HFF-Myc (cell line): ENCODE measurements around the gene MSL1.
A peak's percentile ranks its signal among the peaks of the same experiment; 100 is the strongest.

Experiments used
- DNase-seq: peaks from one replicate; pipeline ENCODE4 v3.0.0-alpha.2; 2011; ENCODE audit warnings: low read depth; ENCODE audit errors: extremely low read depth
- H3K4me3 ChIP-seq: replicated peaks from 2 replicates; pipeline ENCODE4 v1.5.1; 2011; ENCODE audit warnings: low read depth, mild to moderate bottlenecking, control low read depth, low read length
- TF ChIP-seq, protein P1 (sequence below): IDR thresholded peaks from 2 replicates; pipeline ENCODE4 v1.5.1; 2012; ENCODE audit warnings: mild to moderate bottlenecking, low read depth, low read length, control low read depth; ENCODE audit errors: missing control alignments

Gene MSL1

DNA sequence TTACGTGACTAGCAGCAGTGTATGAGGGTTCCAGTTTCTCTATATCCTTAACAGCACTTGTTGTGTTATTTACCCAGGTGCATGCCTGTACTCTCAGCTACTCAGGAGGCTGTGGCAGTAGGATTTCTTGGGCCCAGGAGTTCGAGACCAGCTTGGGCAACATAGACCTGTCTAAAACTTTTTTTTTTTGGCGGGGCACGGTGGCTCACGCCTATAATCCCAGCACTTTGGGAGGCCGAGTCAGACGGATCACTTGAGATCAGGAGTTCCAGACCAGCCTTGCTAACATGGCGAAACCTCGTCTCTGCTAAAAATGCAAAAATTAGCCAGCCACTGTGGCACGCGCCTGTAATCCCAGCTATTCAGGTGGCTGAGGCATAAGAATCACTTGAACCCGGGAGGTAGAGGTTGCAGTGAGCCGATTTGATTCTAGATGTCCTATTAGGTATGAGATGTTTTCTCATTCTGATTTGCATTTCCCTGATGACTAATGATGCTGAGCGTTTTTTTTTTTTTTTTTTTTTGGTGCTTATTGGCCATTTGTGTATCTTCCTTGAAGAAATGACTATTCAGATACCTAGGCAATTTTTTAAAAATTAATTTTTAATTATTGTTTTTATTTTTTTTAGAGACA lies 31.9 kb downstream of the MSL1 start:
- TF ChIP-seq, protein P1, sequence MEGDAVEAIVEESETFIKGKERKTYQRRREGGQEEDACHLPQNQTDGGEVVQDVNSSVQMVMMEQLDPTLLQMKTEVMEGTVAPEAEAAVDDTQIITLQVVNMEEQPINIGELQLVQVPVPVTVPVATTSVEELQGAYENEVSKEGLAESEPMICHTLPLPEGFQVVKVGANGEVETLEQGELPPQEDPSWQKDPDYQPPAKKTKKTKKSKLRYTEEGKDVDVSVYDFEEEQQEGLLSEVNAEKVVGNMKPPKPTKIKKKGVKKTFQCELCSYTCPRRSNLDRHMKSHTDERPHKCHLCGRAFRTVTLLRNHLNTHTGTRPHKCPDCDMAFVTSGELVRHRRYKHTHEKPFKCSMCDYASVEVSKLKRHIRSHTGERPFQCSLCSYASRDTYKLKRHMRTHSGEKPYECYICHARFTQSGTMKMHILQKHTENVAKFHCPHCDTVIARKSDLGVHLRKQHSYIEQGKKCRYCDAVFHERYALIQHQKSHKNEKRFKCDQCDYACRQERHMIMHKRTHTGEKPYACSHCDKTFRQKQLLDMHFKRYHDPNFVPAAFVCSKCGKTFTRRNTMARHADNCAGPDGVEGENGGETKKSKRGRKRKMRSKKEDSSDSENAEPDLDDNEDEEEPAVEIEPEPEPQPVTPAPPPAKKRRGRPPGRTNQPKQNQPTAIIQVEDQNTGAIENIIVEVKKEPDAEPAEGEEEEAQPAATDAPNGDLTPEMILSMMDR: no peak
- H3K4me3 ChIP-seq: no peak overlapping the region
- DNase-seq: no peak

DNA sequence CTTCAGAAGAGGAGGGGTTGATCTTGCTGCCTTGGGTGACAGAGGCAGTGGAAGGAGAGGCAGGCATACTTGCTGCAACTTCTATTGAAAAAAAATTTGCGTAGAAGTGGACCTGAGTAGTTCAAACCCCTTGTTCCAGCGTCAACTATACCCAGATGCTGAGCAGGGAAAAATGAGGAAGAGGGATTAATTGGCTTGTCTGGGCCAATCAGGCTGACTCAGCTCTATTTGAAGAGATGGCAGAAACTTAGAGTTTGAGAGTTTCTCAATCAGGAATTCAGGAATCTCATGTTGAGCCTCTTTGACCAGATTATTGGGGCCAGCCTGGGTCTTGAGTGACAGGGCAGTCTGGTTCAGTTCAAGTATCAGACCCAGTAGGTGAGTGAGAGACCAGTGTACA lies 36.2 kb downstream of the MSL1 start:
- DNase-seq: no peak
- no peak overlapping the region for H3K4me3 ChIP-seq
- TF ChIP-seq, protein P1: no peak

DNA sequence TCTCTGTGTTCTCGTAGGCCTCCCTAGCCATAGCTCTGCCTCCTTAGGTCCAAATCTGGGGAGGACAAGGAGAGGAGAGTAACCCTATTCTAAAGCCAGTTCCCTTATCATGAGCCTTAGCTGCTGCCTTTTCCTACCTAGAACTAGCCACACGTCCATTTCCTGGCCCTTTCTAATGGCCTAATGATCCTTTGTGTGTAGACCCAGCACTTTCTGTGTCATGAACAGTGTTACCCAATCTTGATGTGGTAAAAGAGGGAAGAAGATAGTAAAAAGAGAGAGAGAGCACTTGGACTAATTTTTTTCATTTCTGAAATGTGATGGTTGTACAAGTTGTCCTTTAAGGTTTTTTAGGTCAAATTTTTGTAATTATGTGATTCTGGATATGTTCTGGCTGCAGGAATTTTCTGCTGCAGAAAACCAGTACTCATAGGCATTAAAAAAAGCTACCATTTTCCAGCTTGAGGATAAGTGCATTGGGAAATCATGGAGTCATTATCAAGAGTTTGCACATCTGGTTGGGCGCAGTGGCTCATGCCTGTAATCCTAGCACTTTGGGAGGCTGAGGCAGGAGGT lies 36.8 kb downstream of the MSL1 start:
- no peak for DNase-seq
- TF ChIP-seq, protein P1: no peak
- no peak overlapping the region for H3K4me3 ChIP-seq

DNA sequence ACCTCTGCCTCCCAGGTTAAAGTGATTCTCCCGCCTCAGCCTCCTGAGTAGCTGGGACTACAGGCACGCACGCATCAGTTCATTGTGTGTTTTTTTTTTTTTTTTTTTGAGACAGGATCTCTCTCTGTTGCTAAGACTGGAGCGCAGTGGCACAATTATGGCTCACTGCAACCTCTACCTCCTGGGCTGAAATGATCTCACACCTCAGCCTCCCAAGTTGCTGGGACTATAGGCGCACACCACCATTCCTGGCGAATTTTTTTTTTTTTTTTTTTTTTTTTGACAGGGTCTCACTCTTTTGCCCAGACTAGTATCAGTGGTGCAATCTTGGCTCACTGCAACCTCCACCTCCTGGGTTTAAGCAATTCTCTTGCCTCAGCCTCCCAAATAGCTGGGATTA lies 37.7 kb downstream of the MSL1 start:
- DNase-seq: no peak
- TF ChIP-seq, protein P1: no peak
- no peak overlapping the region for H3K4me3 ChIP-seq

DNA sequence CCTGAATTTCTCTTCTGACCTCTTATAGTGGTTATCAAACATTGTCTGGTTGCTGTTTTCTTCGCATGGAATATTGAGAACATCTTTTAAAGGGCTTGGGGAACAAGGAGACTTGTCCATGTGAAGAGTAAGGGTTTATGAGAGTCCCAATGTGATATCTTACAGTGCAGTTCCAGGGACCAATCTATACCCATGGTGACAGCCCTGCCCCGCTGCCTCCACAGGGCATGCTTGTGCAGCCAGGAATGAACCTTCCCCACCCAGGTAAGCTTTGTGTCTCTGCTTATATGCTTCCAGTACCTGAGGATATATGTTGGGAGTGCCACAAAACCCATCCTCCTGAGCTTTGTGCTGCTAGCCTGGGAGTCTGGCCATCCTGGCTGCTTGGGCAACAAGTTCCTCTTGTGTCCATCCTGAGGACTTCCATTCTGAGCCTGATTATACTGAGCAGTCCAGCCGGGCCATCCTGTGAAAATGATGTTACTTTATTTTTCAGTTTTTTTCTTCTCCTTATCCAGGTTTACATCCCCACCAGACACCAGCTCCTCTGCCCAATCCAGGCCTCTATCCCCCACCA lies 46.0 kb downstream of the MSL1 start:
- no peak overlapping the region for H3K4me3 ChIP-seq
- DNase-seq: no peak
- TF ChIP-seq, protein P1: no peak

DNA sequence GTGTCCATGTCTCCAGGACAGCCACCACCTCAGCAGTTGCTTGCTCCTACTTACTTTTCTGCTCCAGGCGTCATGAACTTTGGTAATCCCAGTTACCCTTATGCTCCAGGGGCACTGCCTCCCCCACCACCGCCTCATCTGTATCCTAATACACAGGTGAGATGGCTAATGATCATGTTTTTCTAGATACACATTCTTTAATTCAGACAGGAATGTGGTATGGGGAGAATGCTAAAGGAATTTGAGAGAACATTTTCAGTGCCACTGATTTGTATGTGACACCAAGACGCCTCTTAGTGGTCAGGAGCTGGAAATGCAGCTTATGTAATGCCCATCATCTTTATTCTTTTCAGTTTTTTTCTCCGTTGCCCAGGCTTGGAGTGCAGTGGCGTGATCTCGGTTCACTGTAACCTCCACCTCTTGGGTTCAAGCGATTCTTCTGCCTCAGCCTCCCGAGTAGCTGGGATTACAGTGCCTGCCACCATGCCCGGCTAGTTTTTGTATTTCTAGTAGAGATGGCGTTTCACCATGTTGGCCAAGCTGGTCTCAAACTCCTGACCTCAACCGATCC lies 46.6 kb downstream of the MSL1 start:
- no peak overlapping the region for H3K4me3 ChIP-seq
- TF ChIP-seq, protein P1: peak; percentile 60
- peak; percentile 47 for DNase-seq
